ENCODE results near the gene WNK2.

WNK2 gene

GRCh38 chr9:93297659-93298497 lies 113.9 kb downstream of the WNK2 start:
- no peak overlapping the region for H3K4me3 ChIP-seq (ENCODE audit: low read depth, low read length)
- no peak for DNase-seq (ENCODE audit: low read depth)

- DNase-seq (ENCODE audit: low read depth): no peak
Measured at GRCh38 chr9:93298498-93299417, 114.8 kb downstream of the WNK2 start.

GRCh38 chr9:93299418-93300174 lies 115.7 kb downstream of the WNK2 start:
- H3K4me3 ChIP-seq (ENCODE audit: low read depth, low read length): no peak overlapping the region
- DNase-seq (ENCODE audit: low read depth): no peak

More at GRCh38 chr9:93298498-93299417, 114.8 kb downstream of the WNK2 start:
- no peak overlapping the region for H3K4me3 ChIP-seq (ENCODE audit: low read depth, low read length)

- no peak for DNase-seq (ENCODE audit: low read depth)
- no peak overlapping the region for H3K4me3 ChIP-seq (ENCODE audit: low read depth, low read length)
Measured at GRCh38 chr9:93300175-93300572, 116.2 kb downstream of the WNK2 start.

- H3K4me3 ChIP-seq (ENCODE audit: low read depth, low read length): no peak overlapping the region
- DNase-seq (ENCODE audit: low read depth): no peak
Measured at GRCh38 chr9:93300585-93301081, 116.7 kb downstream of the WNK2 start.

- H3K4me3 ChIP-seq (ENCODE audit: low read depth, low read length): no peak overlapping the region
- no peak for DNase-seq (ENCODE audit: low read depth)
Measured at GRCh38 chr9:93301291-93301811, 117.4 kb downstream of the WNK2 start.

GRCh38 chr9:93301911-93302541 lies 118.1 kb downstream of the WNK2 start:
- DNase-seq (ENCODE audit: low read depth): no peak
- H3K4me3 ChIP-seq (ENCODE audit: low read depth, low read length): no peak overlapping the region

GRCh38 chr9:93302586-93303257 lies 118.8 kb downstream of the WNK2 start:
- DNase-seq (ENCODE audit: low read depth): peak; percentile 12
- H3K4me3 ChIP-seq (ENCODE audit: low read depth, low read length): no peak overlapping the region

GRCh38 chr9:93303258-93303771 lies 119.4 kb downstream of the WNK2 start:
- no peak overlapping the region for H3K4me3 ChIP-seq (ENCODE audit: low read depth, low read length)
- no peak for DNase-seq (ENCODE audit: low read depth)

- DNase-seq (ENCODE audit: low read depth): no peak
- no peak overlapping the region for H3K4me3 ChIP-seq (ENCODE audit: low read depth, low read length)
Measured at GRCh38 chr9:93303806-93304573, 120.1 kb downstream of the WNK2 start.

- no peak overlapping the region for H3K4me3 ChIP-seq (ENCODE audit: low read depth, low read length)
- peak; percentile 5 for DNase-seq (ENCODE audit: low read depth)
Measured at GRCh38 chr9:93304574-93305496, 120.9 kb downstream of the WNK2 start.

GRCh38 chr9:93305497-93306020 lies 121.6 kb downstream of the WNK2 start:
- DNase-seq (ENCODE audit: low read depth): no peak
- no peak overlapping the region for H3K4me3 ChIP-seq (ENCODE audit: low read depth, low read length)

- no peak for DNase-seq (ENCODE audit: low read depth)
- H3K4me3 ChIP-seq (ENCODE audit: low read depth, low read length): no peak overlapping the region
Measured at GRCh38 chr9:93306081-93306480, 122.1 kb downstream of the WNK2 start.

- no peak for DNase-seq (ENCODE audit: low read depth)
- no peak overlapping the region for H3K4me3 ChIP-seq (ENCODE audit: low read depth, low read length)
Measured at GRCh38 chr9:93306579-93307091, 122.7 kb downstream of the WNK2 start.

- H3K4me3 ChIP-seq (ENCODE audit: low read depth, low read length): no peak overlapping the region
- DNase-seq (ENCODE audit: low read depth): no peak
Measured at GRCh38 chr9:93307468-93308157, 123.7 kb downstream of the WNK2 start.
